H1 (cell line): ENCODE measurements around the gene DGKI.

ENCODE experiments used
- EP300 ChIP-seq, 2 experiments: IDR thresholded peaks; 1 replicate in 1 of 2; 2 replicates in 1 of 2; pipeline ENCODE4 v1.6.1; 2011 to 2012; ENCODE audit warnings: low read depth in 2 of 2, low read length in 2 of 2, mild to moderate bottlenecking in 2 of 2, borderline replicate concordance in 1 of 2, inconsistent platforms in 1 of 2, moderate library complexity in 1 of 2
- GABPA ChIP-seq: IDR thresholded peaks from 2 replicates; pipeline ENCODE4 v1.6.1; 2011; ENCODE audit warnings: mild to moderate bottlenecking, low read length, moderate library complexity, borderline replicate concordance; ENCODE audit not compliant: insufficient read depth
- POLR2A ChIP-seq, 2 experiments: IDR thresholded peaks; 1 replicate in 1 of 2; 2 replicates in 1 of 2; pipeline ENCODE4 v1.6.1; 2011; ENCODE audit warnings: low read depth in 2 of 2, low read length in 2 of 2, mild to moderate bottlenecking in 2 of 2; ENCODE audit errors: control extremely low read depth in 1 of 2
- POLR2AphosphoS5 ChIP-seq: IDR thresholded peaks from 2 replicates; pipeline ENCODE4 v1.6.1; 2011; ENCODE audit warnings: low read depth, low read length
- SIN3A ChIP-seq, 2 experiments: IDR thresholded peaks in 1 of 2; conservative IDR thresholded peaks in 1 of 2; 2 replicates each; pipeline ENCODE4 v1.6.1; 2011 to 2012; ENCODE audit warnings: low read length in 2 of 2, improper control_type of control experiment in 1 of 2, low read depth in 1 of 2, mild to moderate bottlenecking in 1 of 2
- TF ChIP-seq, protein P1 (sequence below), 3 experiments: IDR thresholded peaks; 1 replicate in 2 of 3; 2 replicates in 1 of 3; pipeline versions ENCODE4 v1.5.1 to v1.6.1; 2011; ENCODE audit warnings: low read length in 3 of 3, mild to moderate bottlenecking in 3 of 3, inconsistent platforms in 2 of 3, low read depth in 1 of 3, moderate library complexity in 1 of 3; ENCODE audit not compliant: insufficient read depth in 1 of 3; ENCODE audit errors: control extremely low read depth in 1 of 3
- TF ChIP-seq, protein P2 (sequence below): IDR thresholded peaks from 2 replicates; pipeline ENCODE4 v1.6.1; 2012; ENCODE audit warnings: inconsistent platforms
- TF ChIP-seq, protein P3 (sequence below): IDR thresholded peaks from 2 replicates; pipeline ENCODE4 v1.6.1; 2012; ENCODE audit warnings: inconsistent platforms
- TF ChIP-seq, protein P4 (sequence below): IDR thresholded peaks from 2 replicates; pipeline ENCODE4 v1.6.1; 2011; ENCODE audit warnings: low read depth, mild to moderate bottlenecking, low read length; ENCODE audit not compliant: insufficient read depth

DNA sequence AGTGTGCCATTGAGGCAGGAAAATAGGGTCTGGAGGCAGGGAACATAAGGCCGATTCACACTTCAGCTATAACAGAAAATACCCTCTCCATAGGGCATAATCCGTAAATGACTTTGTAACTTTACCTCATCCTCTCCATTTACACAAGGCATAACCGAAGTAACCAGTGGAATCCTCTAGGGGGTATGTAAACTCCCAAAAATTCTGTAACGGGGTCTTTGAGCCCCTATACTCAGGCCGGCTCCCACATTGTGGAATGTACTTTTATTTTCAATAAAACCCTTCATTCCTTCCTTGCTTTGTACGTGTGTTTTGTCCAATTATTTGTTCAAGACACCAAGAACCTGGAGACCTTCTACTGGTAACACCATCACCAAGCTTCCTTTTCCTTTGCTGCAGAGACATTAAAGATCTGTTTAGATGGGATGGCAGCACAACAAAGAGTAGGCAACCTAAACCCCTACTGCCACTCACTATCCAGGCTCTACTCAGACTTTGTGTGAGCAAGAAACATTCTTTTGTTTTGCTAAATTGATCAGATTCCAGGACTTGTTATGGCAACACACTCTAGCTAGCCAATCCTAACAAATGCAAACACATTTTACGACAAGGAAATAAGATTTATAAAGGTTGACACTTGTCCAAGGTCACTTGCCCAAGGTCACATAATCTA lies 99.3 kb downstream of the DGKI start:
- TF ChIP-seq, protein P1, sequence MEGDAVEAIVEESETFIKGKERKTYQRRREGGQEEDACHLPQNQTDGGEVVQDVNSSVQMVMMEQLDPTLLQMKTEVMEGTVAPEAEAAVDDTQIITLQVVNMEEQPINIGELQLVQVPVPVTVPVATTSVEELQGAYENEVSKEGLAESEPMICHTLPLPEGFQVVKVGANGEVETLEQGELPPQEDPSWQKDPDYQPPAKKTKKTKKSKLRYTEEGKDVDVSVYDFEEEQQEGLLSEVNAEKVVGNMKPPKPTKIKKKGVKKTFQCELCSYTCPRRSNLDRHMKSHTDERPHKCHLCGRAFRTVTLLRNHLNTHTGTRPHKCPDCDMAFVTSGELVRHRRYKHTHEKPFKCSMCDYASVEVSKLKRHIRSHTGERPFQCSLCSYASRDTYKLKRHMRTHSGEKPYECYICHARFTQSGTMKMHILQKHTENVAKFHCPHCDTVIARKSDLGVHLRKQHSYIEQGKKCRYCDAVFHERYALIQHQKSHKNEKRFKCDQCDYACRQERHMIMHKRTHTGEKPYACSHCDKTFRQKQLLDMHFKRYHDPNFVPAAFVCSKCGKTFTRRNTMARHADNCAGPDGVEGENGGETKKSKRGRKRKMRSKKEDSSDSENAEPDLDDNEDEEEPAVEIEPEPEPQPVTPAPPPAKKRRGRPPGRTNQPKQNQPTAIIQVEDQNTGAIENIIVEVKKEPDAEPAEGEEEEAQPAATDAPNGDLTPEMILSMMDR (IDR thresholded peaks at IDR 0.05; ENCODE audit: control extremely low read depth in 1 of 3, insufficient read depth in 1 of 3, low read depth in 1 of 3, low read length in 3 of 3), result peak in 1 of 3 experiments; percentile 25; a peak in 2 of 4 replicates
- peak in 1 of 2 experiments; percentile 52; a peak in 1 of 3 replicates for TF ChIP-seq EP300 (IDR thresholded peaks at IDR 0.05; ENCODE audit: borderline replicate concordance in 1 of 2, low read depth in 2 of 2, low read length in 2 of 2)
- no peak for TF ChIP-seq POLR2AphosphoS5
- TF ChIP-seq, protein P2, sequence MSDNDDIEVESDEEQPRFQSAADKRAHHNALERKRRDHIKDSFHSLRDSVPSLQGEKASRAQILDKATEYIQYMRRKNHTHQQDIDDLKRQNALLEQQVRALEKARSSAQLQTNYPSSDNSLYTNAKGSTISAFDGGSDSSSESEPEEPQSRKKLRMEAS, result no peak
- TF ChIP-seq SIN3A (conservative IDR thresholded peaks at IDR 0.05 in 1 of 2, IDR thresholded peaks at IDR 0.05 in 1 of 2; ENCODE audit: low read depth in 1 of 2, low read length in 2 of 2), result no peak
- no peak for TF ChIP-seq GABPA
- TF ChIP-seq POLR2A (IDR thresholded peaks at IDR 0.05; ENCODE audit: control extremely low read depth in 1 of 2, low read depth in 2 of 2, low read length in 2 of 2), result no peak
- TF ChIP-seq, protein P3, sequence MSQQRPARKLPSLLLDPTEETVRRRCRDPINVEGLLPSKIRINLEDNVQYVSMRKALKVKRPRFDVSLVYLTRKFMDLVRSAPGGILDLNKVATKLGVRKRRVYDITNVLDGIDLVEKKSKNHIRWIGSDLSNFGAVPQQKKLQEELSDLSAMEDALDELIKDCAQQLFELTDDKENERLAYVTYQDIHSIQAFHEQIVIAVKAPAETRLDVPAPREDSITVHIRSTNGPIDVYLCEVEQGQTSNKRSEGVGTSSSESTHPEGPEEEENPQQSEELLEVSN, result no peak
- TF ChIP-seq, protein P4, sequence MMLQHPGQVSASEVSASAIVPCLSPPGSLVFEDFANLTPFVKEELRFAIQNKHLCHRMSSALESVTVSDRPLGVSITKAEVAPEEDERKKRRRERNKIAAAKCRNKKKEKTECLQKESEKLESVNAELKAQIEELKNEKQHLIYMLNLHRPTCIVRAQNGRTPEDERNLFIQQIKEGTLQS, result no peak
